Mucosa of stomach (tissue), 1 donor: Measurements from ENCODE around the gene MAPK11.

ENCODE experiments used
- H3K27me3 ChIP-seq: one replicate; pipeline ENCODE4 v1.7.0; 2013; ENCODE audit warnings: mild to moderate bottlenecking, low read length; ENCODE audit not compliant: control insufficient read depth, insufficient read depth
- H3K36me3 ChIP-seq: one replicate; pipeline ENCODE4 v1.7.0; 2013; ENCODE audit warnings: low read length; ENCODE audit not compliant: control insufficient read depth, insufficient read depth
- H3K4me1 ChIP-seq: one replicate; pipeline ENCODE4 v1.7.0; 2013; ENCODE audit warnings: mild to moderate bottlenecking, low read length; ENCODE audit not compliant: control insufficient read depth, insufficient read depth
- H3K4me3 ChIP-seq: one replicate; pipeline ENCODE4 v1.7.0; 2013; ENCODE audit warnings: low read length
- H3K9ac ChIP-seq: one replicate; pipeline ENCODE4 v1.7.0; 2013; ENCODE audit warnings: mild to moderate bottlenecking, low read length, moderate library complexity
- H3K9me3 ChIP-seq: one replicate; pipeline ENCODE4 v1.7.0; 2013; ENCODE audit warnings: mild to moderate bottlenecking, low read length, moderate library complexity; ENCODE audit not compliant: control insufficient read depth
- donor health status: Pancreatic carcinoma.

Gene MAPK11

GRCh38 chr22:50298937-50299784 is 29.0 kb upstream of the MAPK11 start:
- H3K36me3 ChIP-seq = no peaks in the 10 kb centered on the region
- no peaks in the 10 kb centered on the region for H3K9me3 ChIP-seq
- peak overlapping the region; percentile 53 for H3K9ac ChIP-seq
- peaks cover 98% of the 10 kb centered on the region for H3K4me1 ChIP-seq
- H3K4me3 ChIP-seq = no peak overlapping the region
- H3K27me3 ChIP-seq = no peaks in the 10 kb centered on the region

- Histone ChIP-seq H3K9me3 (no peaks in the 10 kb centered on the region), H3K4me1 (peaks cover 98% of the 10 kb centered on the region), H3K36me3 (no peaks in the 10 kb centered on the region), H3K9ac (peak overlapping the region; percentile 53), H3K27me3 (no peaks in the 10 kb centered on the region), H3K4me3 (no peak overlapping the region)
Measured at GRCh38 chr22:50298266-50298637, 28.1 kb upstream of the MAPK11 start.

GRCh38 chr22:50297510-50298265 is 27.5 kb upstream of the MAPK11 start:
- Histone ChIP-seq H3K9me3 (no peaks in the 10 kb centered on the region), H3K4me1 (peaks cover 98% of the 10 kb centered on the region), H3K9ac (peak overlapping the region; percentile 53), H3K27me3 (no peaks in the 10 kb centered on the region), H3K4me3 (no peak overlapping the region), H3K36me3 (no peaks in the 10 kb centered on the region)

GRCh38 chr22:50296658-50297490 is 26.7 kb upstream of the MAPK11 start:
- H3K4me3 ChIP-seq = no peak overlapping the region
- no peaks in the 10 kb centered on the region for H3K36me3 ChIP-seq
- H3K27me3 ChIP-seq = no peaks in the 10 kb centered on the region
- H3K9me3 ChIP-seq = no peaks in the 10 kb centered on the region
- H3K9ac ChIP-seq = peak overlapping the region; percentile 53
- H3K4me1 ChIP-seq = peaks cover 96% of the 10 kb centered on the region

GRCh38 chr22:50294319-50294656 is 24.1 kb upstream of the MAPK11 start:
- peak overlapping the region; percentile 1 for H3K4me3 ChIP-seq
- no peaks in the 10 kb centered on the region for H3K27me3 ChIP-seq
- H3K9me3 ChIP-seq = no peaks in the 10 kb centered on the region
- H3K4me1 ChIP-seq = peaks cover 92% of the 10 kb centered on the region
- peak overlapping the region; percentile 73 for H3K9ac ChIP-seq
- H3K36me3 ChIP-seq = peaks cover 17% of the 10 kb centered on the region

- Histone ChIP-seq H3K4me3 (peak overlapping the region; percentile 1), H3K36me3 (peaks cover 23% of the 10 kb centered on the region), H3K27me3 (no peaks in the 10 kb centered on the region), H3K9me3 (no peaks in the 10 kb centered on the region), H3K9ac (peak overlapping the region; percentile 73), H3K4me1 (peaks cover 92% of the 10 kb centered on the region)
Measured at GRCh38 chr22:50293441-50294318, 23.5 kb upstream of the MAPK11 start.

- H3K9ac ChIP-seq = peak overlapping the region; percentile 73
- peak overlapping the region; percentile 31 for H3K4me3 ChIP-seq
- peaks cover 92% of the 10 kb centered on the region for H3K4me1 ChIP-seq
- no peaks in the 10 kb centered on the region for H3K27me3 ChIP-seq
- no peaks in the 10 kb centered on the region for H3K9me3 ChIP-seq
- H3K36me3 ChIP-seq = peaks cover 32% of the 10 kb centered on the region
Measured at GRCh38 chr22:50292643-50293440, 22.7 kb upstream of the MAPK11 start.

- Histone ChIP-seq H3K9ac (no peak overlapping the region), H3K27me3 (no peaks in the 10 kb centered on the region), H3K4me3 (no peak overlapping the region), H3K36me3 (peaks cover 41% of the 10 kb centered on the region), H3K4me1 (peaks cover 88% of the 10 kb centered on the region), H3K9me3 (no peaks in the 10 kb centered on the region)
Measured at GRCh38 chr22:50289942-50290630, 19.9 kb upstream of the MAPK11 start.

GRCh38 chr22:50289151-50289941 is 19.2 kb upstream of the MAPK11 start:
- no peak overlapping the region for H3K4me3 ChIP-seq
- H3K36me3 ChIP-seq = peaks cover 41% of the 10 kb centered on the region
- peaks cover 88% of the 10 kb centered on the region for H3K4me1 ChIP-seq
- H3K9ac ChIP-seq = no peak overlapping the region
- H3K9me3 ChIP-seq = no peaks in the 10 kb centered on the region
- H3K27me3 ChIP-seq = no peaks in the 10 kb centered on the region

- no peak overlapping the region for H3K4me3 ChIP-seq
- no peaks in the 10 kb centered on the region for H3K27me3 ChIP-seq
- no peak overlapping the region for H3K9ac ChIP-seq
- peaks cover 82% of the 10 kb centered on the region for H3K4me1 ChIP-seq
- no peaks in the 10 kb centered on the region for H3K9me3 ChIP-seq
- peaks cover 41% of the 10 kb centered on the region for H3K36me3 ChIP-seq
Measured at GRCh38 chr22:50287731-50288130, 17.6 kb upstream of the MAPK11 start.
